Measurements from ENCODE around the gene INPP5J.

The INPP5J gene

GRCh38 chr22:31135706-31136105 is 12.9 kb downstream of the INPP5J start (continued):
- TF ChIP-seq HIC1 (tag by site-specific recombination; IDR thresholded peaks at IDR 0.05) (no peak), ZEB2 (tag by site-specific recombination; IDR thresholded peaks at IDR 0.05) (no peak), ZIC2 (tag by site-specific recombination; IDR thresholded peaks at IDR 0.05) (no peak), ZNF658 (tag by site-specific recombination; IDR thresholded peaks at IDR 0.05) (no peak), ZNF558 (tag by site-specific recombination; IDR thresholded peaks at IDR 0.05) (no peak), ZBTB1 (tag by site-specific recombination; IDR thresholded peaks at IDR 0.05) (no peak), ZBTB44 (tag by site-specific recombination; IDR thresholded peaks at IDR 0.05) (no peak), ZNF398 (tag by site-specific recombination; IDR thresholded peaks at IDR 0.05) (no peak), ATF2 (tag by site-specific recombination; IDR thresholded peaks at IDR 0.05; ENCODE audit: low read depth) (no peak), ZNF544 (tag by site-specific recombination; IDR thresholded peaks at IDR 0.05) (no peak)
- TF ChIP-seq, protein P1, sequence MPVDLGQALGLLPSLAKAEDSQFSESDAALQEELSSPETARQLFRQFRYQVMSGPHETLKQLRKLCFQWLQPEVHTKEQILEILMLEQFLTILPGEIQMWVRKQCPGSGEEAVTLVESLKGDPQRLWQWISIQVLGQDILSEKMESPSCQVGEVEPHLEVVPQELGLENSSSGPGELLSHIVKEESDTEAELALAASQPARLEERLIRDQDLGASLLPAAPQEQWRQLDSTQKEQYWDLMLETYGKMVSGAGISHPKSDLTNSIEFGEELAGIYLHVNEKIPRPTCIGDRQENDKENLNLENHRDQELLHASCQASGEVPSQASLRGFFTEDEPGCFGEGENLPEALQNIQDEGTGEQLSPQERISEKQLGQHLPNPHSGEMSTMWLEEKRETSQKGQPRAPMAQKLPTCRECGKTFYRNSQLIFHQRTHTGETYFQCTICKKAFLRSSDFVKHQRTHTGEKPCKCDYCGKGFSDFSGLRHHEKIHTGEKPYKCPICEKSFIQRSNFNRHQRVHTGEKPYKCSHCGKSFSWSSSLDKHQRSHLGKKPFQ (tag by site-specific recombination; IDR thresholded peaks at IDR 0.05) = no peak

DNA sequence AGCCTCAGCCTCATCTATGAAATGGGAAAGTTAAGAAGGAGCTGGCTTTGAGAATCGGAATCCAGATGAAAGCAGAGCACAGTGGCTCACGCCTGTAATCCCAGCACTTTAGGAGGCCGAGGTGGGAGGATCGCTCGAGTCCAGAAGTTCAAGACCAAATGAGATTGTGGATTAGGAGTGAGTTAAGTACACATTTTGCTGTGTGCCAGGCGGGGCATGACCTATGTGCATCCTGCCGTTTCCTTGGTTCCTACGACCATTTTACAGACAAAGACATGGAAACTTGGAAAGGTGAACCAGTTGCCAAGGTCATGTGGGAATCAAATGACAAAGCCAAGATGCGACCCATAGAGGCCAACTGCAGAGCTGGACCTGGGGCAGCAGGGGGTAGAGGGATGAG is 13.4 kb downstream of the INPP5J start:
- H3K4me1 ChIP-seq (ENCODE audit: control insufficient read depth, insufficient read depth, low read length) = peaks cover 7% of the 10 kb centered on the region
- H3K4me3 ChIP-seq (ENCODE audit: low read depth, low read length) = no peak overlapping the region
- CTCF ChIA-PET = interaction anchor here (0.6 to 2.5 kb wide), 4 partner anchors 13 to 28 kb away, joined by 3 to 15 read pairs (median 7); partner anchors contain the start of gene SELENOM
- no peaks in the 10 kb centered on the region for H3K9me3 ChIP-seq (ENCODE audit: control insufficient read depth, insufficient read depth, low read depth, low read length)
- TF ChIP-seq ZNF639 (tag by site-specific recombination; IDR thresholded peaks at IDR 0.05) (no peak), ZNF174 (tag by site-specific recombination; IDR thresholded peaks at IDR 0.05) (no peak), ZSCAN30 (tag by site-specific recombination; IDR thresholded peaks at IDR 0.05) (no peak), ZNF596 (tag by site-specific recombination; IDR thresholded peaks at IDR 0.05) (no peak), ZNF530 (tag by site-specific recombination; IDR thresholded peaks at IDR 0.05; ENCODE audit: low read depth) (no peak), ZNF660 (tag by site-specific recombination; IDR thresholded peaks at IDR 0.05) (no peak), ZNF488 (tag by site-specific recombination; IDR thresholded peaks at IDR 0.05) (no peak), PRDM1 (tag by site-specific recombination; IDR thresholded peaks at IDR 0.05) (no peak), ZNF341 (tag by site-specific recombination; IDR thresholded peaks at IDR 0.05; ENCODE audit: low read depth) (no peak), ZXDB (tag by site-specific recombination; IDR thresholded peaks at IDR 0.05) (no peak), GFI1B (tag by site-specific recombination; IDR thresholded peaks at IDR 0.05) (no peak)
- POLR2A ChIA-PET = interaction anchor here (0.8 to 1.4 kb wide), 2 partner anchors 14 to 24 kb away, joined by 3 read pairs; partner anchors contain the start of genes INPP5J and RNF185
- peaks cover 0 to 3% of the 10 kb centered on the region in 2 experiments; a peak in 2 of 3 replicates for H3K36me3 ChIP-seq (ENCODE audit: control insufficient read depth in 2 of 2, insufficient read depth in 1 of 2, low read length in 2 of 2)
- H3K27ac ChIP-seq (ENCODE audit: extremely low read depth, low read depth, low read length) = no peak overlapping the region

All from HEK293 (cell line).